Liver (tissue), 3 donors: ENCODE data around the gene PRSS56.

Experiments used
- ATF3 ChIP-seq: IDR thresholded peaks from 2 replicates; pipeline ENCODE4 v1.6.1; 2016; ENCODE audit warnings: antibody characterized with exemption
- CTCF ChIP-seq: fragments of 150-350 bp; IDR thresholded peaks from 2 replicates; pipeline ENCODE4 v1.5.1; 2017; ENCODE audit warnings: improper control_type of control experiment, low read depth, low read length; ENCODE audit not compliant: missing input control
- JUND ChIP-seq, 2 donors: IDR thresholded peaks; 2 replicates each; pipeline ENCODE4 v1.6.1; 2016; ENCODE audit warnings: antibody characterized with exemption in 2 of 2
- MAX ChIP-seq: IDR thresholded peaks from 2 replicates; pipeline ENCODE4 v1.6.1; 2016; ENCODE audit warnings: antibody characterized with exemption
- REST ChIP-seq: IDR thresholded peaks from 2 replicates; pipeline ENCODE4 v1.6.1; 2016; ENCODE audit warnings: antibody characterized with exemption, mild to moderate bottlenecking
- ZBTB33 ChIP-seq: IDR thresholded peaks from 2 replicates; pipeline ENCODE4 v1.6.1; 2016; ENCODE audit warnings: antibody characterized with exemption
- donor health status: healthy.
- donor health status: healthy.

GRCh38 chr2:232529806-232530547 lies 9.8 kb downstream of the PRSS56 start:
- no peak for TF ChIP-seq ATF3
- TF ChIP-seq CTCF = no peak
- TF ChIP-seq JUND (IDR thresholded peaks at IDR 0.05) = no peak
- no peak for TF ChIP-seq MAX
- TF ChIP-seq REST = no peak
- no peak for TF ChIP-seq ZBTB33
